Upper lobe of left lung (tissue), 4 donors: ENCODE data around the gene MSH4.

Experiments
- CTCF ChIP-seq, 6 experiments: fragments of 450-650 bp in 4 of 6; fragments of 200-600 bp in 2 of 6; sonication (generic) in 2 of 6; IDR thresholded peaks; one replicate each; pipeline ENCODE4 v1.5.1; 2016 to 2019; ENCODE audit warnings: antibody characterized with exemption in 6 of 6
- POLR2AphosphoS5 ChIP-seq, 2 donors: sonication (generic); formaldehyde crosslinking; IDR thresholded peaks; one replicate each; pipeline ENCODE4 v1.5.1; 2017; ENCODE audit warnings: antibody characterized with exemption in 2 of 2

- TF ChIP-seq POLR2AphosphoS5 (IDR thresholded peaks at IDR 0.05) (no peak), CTCF (IDR thresholded peaks at IDR 0.05) (no peak)
Measured at GRCh38 chr1:75841421-75841820, 44.7 kb downstream of the MSH4 start.
